GM21737 (cell line): Measurements from ENCODE around the gene PDE4B.

ENCODE experiments used
- ATAC-seq: cut with Tn5 transposase; IDR thresholded peaks from one replicate; pipeline ENCODE4 v1.9.1; 2021; ENCODE audit warnings: mild to moderate bottlenecking, moderate library complexity; ENCODE audit not compliant: unreplicated experiment

Gene PDE4B

DNA sequence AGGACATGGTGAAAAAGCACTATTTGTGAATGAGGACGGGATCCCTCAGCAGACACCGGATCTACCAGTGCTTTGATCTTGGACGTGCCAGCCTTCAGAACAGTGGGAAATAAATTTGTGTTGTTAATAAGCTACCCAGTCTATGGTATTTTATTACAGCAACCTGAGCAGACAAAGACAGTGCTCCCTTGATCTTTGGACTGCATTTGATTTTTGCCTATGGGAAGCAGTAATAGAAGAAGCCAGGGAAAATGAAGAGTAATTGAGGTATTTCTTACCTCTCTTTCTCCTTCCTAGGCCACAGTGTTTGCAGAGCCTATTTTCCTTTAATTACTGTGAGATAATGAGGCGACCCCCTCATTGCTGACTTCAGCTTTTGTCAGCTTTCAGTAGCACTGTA is 87.9 kb downstream of the PDE4B start:
- no peak for ATAC-seq

DNA sequence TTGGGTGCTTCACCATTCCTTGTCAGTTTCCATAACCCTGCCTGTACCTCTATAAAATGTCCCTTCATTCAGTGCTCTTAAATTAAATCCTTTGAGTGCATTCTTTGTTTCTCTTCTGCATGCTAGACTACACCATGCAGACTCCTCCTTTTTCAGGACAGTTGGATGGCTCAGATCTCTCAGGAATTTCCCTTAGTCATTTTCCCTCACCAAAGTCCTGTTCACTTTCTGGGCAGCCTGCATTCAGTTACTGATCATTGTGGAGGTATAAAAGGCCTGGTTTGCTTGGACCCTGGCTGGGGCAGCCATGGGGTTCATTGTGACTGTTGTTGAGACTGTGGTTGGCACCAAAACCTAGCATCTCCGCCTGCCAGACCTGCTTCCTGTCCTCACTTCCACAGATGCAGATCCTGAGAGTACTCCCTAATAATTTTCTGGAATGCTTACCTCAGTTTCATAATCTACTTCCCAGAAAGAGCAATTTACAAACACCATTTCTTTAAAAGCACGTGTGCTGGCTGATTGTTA is 88.4 kb downstream of the PDE4B start:
- ATAC-seq: no peak

DNA sequence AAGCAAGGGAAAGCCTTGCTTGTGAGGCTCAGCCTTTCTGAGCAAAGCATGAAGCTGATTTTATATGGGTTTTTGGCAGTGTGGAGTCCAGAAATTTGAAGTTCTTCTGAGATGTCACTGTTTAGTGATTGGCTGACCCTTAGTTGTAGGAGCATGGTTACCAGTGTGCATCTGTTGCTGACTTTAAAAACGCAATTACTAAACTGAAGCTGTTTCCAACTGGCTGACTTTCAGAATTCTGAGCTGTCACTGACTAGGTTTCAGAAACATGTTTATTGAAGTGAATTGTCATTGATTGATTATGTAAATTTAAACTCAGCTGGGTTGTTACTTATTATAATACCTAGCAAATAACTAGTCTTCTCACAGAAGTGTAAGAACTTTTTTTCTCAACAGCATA is 89.4 kb downstream of the PDE4B start:
- no peak for ATAC-seq

DNA sequence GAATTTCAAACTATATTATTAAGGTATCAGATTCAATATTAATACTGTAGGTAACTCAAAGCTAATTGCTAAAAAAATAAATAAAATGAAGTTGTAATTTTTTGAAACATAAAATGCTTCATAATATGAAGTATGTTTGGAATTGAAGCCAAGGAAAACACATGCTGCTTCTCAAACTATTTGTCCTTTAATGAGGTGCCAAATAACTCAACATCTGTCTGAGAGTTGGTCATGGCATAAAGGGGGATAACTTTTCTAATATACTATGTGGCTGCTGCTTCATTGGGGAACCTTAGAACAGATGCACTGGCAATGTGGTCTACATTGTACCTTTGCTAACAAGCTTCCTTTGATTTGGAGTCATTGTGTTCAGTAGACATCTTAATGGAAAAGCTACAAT is 96.7 kb downstream of the PDE4B start:
- no peak for ATAC-seq

DNA sequence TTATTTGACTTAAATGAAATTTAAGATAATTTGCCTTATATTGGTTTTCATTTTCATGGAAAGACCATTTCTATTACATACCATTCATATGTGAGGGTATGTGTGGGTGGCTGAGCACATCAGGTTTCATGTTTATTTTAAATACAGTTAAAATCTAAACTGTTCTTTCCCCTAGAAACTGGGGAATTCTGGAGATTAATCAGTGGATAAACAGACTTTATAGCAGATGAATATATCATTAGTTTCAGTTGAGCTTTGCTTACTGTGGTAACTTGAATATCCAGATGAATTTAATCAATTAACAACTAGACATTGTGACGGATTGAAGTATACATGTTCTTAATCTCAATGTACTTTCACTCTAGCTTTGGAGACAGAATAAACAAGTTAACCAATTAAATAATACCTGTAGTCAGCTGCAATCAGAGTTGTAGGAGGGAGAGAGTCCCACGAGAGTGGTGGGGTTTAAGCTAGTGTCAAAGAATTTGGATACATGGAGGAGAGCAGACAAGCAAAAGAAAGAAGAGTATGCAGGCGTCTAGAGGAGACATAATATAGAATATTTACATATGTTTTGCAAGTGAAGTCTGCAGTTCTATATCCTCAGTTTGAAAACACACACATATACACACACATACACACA is 97.6 kb downstream of the PDE4B start:
- no peak for ATAC-seq

DNA sequence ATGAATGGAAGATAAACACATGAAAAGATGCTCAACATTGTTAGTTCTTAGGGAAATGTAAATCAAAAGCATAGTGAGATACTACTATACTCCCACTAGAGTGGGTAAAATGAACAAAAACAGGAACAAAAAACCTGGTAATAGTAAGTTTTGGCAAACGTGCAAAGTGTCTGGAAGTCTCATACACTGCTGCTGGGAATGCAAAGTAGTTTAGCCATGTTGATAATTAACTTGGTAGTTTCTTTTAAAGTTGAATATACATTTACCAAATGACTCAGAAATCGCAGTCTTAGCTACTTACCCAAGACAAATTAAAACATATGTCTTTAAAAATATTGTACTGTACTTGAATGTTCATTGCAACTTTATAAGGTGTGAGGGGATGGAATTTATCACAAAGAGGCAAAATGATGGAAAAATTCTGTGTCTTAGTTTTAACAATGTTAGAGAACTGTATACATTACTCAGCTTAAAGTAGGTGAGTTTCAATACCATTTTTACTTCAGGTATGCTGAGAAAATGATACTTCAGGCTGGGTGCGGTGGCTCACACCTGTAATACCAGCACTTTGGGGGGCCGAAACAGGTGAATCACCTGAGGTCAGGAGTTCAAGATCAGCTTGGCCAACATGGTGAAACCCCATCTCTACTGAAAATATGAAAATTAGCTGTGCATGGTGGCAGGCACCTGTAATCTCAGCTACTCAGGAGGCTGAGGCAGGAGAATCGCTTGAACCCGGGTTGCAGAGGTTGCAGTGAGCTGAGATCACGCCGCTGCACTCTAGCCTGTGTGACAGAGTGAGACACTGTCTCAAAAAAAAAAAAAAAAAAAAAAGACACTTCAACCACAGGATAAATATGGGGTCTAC is 102.3 kb downstream of the PDE4B start:
- peak; percentile 95 for ATAC-seq

DNA sequence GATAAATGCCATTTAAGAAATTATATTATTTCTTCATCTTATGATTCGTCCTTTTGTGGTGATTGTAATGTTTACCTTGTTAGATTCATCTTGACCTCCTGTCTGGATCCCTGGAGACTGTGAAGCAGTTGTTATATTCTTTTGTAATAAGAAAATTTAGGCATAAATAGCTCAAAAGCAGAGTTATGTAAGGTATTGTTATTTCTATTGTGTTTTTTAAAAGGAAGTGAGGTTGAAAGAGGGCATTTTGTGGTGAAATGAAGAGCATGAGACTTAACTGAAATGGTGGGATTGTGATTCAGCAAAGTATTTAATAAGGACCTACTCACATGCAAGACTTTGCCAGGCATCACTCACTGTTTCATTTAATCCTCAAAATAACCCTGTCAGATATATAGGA is 104.0 kb downstream of the PDE4B start:
- no peak for ATAC-seq

DNA sequence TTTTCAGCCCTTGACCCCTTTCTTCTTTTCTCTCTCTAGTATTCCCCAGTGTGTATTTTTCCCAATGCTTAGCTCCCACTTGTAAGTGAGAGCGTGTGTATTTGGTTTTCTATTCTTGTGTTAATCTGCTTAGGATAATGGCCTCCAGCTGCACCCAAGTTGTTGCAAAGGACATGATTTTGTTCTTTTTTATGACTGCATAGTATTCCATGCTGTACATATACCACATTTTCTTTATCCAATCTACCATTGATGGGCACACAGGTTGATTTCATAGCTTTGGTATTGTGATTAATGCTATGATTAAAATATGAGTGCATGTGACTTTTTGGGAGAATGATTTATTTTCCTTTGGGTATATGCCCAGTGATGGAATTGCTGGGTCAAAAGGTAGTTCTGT is 104.8 kb downstream of the PDE4B start:
- no peak for ATAC-seq

DNA sequence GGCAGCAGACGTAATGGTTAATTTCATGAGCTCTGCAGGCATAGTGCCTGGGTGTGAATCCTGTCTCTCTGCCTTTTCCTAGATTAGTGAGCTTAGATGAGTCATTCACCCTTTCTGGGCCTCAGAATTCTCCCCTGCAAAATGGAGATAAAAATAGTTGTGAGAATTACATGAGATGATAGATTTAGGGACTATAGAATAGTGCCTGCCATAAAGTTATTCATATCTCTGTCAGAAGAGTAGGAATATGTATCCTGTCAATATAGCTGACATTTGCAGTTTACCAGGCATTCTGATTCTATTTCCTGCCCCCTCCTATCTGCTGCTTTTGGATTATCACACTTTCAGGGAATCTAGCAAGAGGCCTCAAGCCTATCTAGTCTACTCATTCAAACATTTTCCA is 112.0 kb downstream of the PDE4B start:
- no peak for ATAC-seq

DNA sequence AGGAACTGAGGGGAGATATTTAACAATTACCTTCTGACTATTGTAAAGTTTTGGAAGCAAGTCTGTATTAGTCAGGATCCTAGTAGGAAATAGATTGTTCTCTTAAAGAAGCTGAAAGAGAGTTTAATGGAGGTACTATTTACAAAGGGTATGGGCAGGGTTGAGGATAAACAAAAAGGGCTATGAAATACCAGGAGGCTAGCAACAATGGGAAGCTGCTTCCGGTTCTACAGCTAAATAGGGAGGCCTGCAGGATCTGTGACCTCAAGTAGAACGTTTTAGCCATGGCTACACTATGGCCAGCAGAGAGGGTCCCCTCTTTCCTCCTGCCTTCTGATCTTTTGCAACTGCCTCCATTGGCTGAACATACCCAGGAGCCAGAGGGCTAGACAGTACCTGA is 117.7 kb downstream of the PDE4B start:
- no peak for ATAC-seq

DNA sequence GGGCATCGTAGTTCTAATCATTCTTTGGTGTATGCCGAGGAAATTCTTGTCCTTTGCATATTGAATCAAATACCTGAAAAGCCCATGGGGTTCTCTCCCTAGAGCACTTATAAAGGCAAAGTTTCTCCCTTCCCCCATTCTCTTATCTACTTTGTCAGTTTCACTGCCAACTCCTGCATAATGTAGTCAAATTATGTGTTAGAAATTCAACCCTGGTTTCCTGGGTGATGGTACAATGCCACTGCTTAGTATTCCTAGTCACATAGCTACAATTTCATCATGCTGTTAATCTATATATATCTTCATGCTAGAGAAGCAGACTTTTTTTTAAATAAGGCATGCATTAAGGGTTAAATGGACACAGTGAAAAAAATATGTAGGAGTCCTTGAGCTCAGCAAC is 119.0 kb downstream of the PDE4B start:
- ATAC-seq: no peak

DNA sequence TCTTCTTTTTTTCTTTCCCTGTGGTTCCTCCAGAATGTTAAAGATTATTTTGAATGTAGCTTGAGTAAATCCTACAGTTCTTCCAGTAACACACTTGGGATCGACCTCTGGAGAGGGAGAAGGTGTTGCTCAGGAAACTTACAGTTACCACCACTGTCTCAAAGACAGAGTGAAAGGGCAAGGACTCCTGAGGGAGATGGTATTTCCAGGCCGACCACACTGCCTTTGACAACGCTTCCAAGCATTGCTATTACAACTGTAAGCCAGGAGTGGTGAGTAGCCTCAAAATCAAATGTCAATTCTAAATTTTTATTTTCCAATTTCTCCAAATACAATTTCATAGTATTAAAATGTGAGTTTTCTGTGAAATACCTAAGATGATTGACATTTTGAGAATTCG is 125.9 kb downstream of the PDE4B start:
- no peak for ATAC-seq

DNA sequence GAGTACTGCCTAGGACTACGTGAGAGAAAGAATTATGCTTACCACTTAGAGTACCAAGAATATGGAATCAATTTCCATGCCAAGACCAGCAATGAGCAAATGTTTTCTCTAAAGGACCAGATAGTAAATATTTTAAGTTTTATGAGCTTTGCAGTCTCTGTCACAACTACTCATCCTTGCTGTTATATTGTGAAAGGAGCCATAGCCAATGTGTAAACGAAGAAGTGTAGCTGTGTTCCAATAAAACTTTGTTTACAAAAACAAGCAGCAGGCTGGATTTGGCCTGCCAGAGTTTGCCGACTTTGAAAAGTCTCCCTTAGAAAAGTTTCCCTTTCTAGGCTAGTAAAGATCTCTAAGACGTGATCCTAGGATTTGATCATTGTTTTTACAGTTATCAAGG is 128.8 kb downstream of the PDE4B start:
- no peak for ATAC-seq

DNA sequence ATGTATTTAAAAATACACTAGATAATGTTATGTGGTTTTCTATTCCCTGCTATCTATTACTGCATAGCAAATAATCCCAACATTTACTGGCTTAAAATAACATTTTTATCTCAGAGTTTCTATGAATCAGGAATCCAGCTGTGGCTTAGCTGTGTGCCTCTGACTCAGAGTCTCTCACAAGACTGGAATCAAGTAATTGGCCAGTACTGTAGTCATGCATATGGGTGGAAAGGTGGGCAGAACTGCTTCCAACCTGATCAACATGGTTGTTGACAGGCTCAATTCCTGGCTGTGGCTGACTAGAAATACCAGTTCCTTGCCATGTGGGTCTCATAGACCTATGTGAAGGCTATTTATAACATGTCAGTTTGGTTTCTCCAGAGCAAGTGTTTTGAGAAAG is 131.8 kb downstream of the PDE4B start:
- ATAC-seq: no peak

DNA sequence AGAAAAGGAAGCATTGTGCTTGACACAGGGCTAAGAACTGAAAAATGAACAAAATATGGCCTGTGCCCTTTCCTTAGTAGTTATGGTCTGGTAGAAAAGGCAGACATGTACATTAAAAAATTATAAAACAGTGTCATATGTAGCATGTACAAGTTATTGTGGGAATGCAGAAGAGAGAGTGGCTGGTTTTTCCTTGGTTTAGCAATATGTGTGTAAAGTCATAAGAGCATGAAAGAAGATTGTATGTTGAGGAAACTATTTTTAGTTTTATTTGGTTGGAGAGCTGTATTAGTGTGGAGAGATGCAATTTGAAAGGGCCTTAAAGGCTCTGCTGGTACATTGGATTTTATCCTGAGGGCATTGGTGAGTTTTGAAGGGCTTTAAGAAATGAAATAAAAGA is 145.8 kb downstream of the PDE4B start:
- no peak for ATAC-seq

DNA sequence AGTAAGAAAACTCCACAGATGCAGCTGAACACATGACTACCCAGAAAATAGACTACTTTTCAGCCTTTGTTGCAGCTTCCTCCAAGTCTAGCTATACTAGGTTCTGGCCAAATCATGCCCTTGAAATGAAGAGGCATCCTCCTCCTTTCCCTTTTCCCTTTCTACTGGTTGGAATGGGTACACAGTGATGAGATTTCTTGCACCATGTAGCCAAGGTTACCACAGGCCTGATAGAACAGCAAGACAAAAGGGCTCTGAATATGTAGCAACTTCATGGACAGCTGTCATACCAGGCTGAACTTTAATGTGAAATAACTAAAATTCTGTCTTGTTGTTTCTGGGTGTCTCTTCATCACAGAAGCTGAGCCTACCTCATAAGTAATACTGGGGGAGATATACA is 146.5 kb downstream of the PDE4B start:
- no peak for ATAC-seq

DNA sequence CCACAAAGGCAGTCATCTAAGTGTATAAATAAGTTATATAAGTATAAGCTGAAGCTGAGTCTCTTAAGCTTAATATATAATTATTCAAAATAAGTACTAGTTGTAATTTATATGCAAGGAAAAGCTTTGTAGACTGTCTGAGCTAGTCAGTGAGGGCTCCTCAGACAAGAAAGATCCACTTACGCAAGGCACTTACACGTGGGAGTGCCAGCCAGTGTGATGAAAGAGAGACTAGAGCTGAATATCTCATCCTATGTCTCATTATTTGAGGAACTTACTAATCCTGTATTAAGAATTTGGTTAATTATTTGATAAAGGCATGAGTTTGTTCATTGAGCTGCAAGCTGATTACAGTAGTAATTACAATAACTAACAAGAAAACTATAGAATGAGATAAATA is 146.9 kb downstream of the PDE4B start:
- no peak for ATAC-seq

DNA sequence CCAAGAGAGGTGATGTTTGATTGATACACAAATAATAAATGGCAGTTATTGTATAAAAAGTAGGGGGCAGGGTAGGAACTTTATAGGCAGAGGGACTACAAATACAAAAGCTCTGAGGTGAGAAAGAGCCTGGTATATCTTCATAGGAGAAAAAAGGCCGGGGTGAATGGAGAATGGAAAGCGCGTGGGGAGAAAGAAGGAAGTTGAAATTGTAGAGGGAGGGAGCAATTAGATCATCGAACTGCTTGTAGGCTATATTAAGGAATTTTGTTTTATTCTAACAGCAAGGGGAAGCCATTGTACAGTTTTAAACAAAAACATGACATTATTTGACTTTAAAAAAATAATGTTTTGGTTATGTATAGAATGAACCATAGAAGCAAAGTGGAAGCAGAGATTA is 147.4 kb downstream of the PDE4B start:
- ATAC-seq: no peak

DNA sequence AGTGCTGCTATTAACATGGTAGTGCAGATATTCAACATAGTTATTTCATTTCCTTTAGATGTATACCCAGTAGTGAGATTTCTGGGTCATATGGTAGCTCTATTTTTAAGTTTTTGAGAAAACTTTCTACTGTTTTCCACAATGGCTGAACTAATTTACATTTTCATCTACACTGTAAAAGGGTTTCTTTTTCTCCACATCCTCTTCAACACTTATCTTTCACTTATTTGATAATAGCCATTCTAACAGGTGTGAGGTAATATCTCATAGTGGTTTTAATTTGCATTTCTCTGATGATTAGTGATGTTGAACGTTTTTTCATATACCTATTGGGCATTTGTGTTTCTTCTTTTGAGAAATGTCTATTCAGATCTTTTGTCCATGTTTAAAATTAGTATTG is 149.8 kb downstream of the PDE4B start:
- no peak for ATAC-seq

DNA sequence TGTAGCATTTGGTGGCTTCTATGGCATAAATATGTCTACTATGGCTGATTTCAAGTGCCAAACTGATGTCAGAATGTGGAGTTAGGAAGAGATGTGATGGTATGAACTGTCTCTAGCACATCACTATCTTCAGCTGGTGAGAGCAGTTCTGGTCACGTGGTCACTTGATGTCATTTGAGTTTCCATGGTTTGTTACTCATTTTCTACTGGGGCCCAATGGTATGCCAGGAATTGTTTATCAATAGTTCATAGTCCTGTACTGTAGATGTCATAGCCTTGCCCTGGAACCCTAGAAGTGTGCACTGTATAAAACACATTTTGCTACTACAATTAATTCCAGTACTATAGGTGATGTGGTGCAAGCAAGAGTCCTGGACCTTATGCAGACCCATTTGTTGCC is 153.7 kb downstream of the PDE4B start:
- no peak for ATAC-seq

DNA sequence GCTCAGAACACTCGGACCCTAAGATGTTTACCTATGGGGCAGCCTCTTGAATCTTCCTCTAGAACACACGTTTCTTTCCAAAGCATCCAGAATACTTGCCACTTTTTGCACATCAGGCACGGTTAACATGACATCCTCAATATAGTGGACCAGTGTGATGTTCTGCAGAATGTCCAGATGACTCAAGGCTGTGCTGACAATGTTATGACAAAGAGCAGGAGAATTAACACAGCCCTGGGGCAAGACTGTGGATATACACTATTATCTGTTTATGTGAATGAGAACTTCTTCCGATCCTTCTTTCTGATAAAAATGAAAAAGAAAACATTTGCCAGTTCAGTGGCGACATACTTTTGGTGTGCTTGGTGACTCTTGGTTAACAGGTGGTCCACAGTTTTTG is 154.3 kb downstream of the PDE4B start:
- no peak for ATAC-seq

DNA sequence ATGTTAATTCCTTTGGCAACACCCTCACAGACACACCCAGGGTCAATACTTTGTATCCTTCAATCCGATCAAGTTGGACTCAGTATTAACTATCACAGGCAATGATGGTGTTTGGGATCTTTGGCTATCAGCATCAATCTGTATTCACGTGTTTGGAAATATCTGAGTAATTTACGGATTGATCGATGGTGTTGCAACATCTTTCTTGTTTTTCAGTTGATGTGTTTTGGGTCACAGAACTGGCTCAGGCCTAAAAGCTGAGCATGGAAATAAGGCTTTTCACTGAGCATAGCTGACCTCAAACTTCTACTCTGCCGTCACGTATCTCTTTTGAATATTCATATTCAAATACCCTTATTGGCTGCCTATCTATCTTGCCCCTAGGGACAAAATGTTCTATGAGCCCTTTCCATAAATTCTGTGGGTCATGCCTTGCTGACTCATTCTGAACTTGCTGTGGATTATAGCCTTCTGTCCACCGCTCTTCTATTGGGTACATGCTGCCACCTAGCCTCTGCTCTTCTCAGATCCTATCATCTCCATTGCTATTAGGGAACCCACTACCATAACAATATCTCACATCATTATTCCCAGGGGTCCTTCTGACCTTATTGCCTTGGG is 156.0 kb downstream of the PDE4B start:
- peak; percentile 62 for ATAC-seq
